ENCODE measurements around the gene ZNF491. TPM values are rescaled to one million over a fixed set of nuclear protein-coding genes. Genes with fewer than 3 reads are reported as not detected.

The ZNF491 gene
- total and polyA plus RNA-seq, 2 of the 4 experiments (the other 2 are of a cell fraction) = 1.5 to 3.6 TPM

DNA sequence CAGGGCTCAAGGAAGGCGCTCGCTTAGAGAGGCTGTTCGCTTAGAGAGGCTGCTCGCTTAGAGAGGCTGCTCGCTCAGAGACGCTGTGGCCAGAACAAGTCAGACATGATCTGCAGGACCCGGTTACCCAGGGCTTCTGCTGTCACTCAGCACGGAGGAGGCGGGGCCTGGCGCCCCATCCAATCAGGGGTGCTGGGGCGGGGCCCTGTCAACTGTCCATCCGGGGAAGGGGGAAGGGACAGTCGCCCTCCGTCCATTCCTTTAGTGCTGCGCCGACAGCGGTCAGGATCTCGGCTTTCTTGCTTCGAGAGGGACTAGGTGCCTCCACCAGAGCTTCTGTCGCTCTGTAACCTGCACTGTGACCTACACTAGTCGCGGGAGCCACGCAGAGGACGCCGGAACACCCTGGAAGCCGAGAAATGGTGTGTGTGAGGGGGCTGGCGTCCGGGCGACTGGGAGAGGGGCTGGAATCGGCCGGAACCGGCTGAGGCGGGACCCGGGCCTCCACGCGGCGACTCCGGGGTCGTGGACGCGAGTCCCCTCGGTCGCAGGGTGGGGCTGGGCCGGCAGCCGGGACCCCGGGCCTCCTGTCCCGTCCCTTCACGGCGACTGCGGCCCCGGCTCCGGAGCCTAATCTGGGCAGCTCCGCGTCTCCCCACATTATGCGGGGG is 15.8 kb downstream of the ZNF491 start, which contains the start of gene ZNF440:
Gene ZNF440 (plus strand): TSS at position 245 of the 671 bp plus-strand sequence. CDS start 175 bp downstream, at position 420.
- H3K14ac ChIP-seq (replicated peaks; ENCODE audit: low read depth, low read length) = peak within 1 kb of the TSS; percentile 100
- H3K4me2 ChIP-seq (ENCODE audit: low read depth, low read length) = peak within 1 kb of the TSS; percentile 94
- peak within 1 kb of the TSS; percentile 79; the same call in 1 of the 2 replicates for H4K91ac ChIP-seq (ENCODE audit: insufficient read depth, low read depth, low read length)
- peaks cover 5% of the 10 kb centered on the region; the same call in 1 of the 2 replicates for H3K9me3 ChIP-seq (ENCODE audit: control insufficient read depth, insufficient read depth, low read length)
- peaks cover 1% of the 10 kb centered on the region for H3K36me3 ChIP-seq (ENCODE audit: control insufficient read depth, insufficient read depth, low read length)
- peak within 1 kb of the TSS in 1 of 2 experiments; percentile 92; a peak in 2 of 4 replicates for H4K8ac ChIP-seq (ENCODE audit: low read depth in 2 of 2, low read length in 2 of 2)
- peak within 1 kb of the TSS; percentile 49; the same call in 1 of the 2 replicates for H3K18ac ChIP-seq (ENCODE audit: low read depth, low read length)
- peak within 1 kb of the TSS; percentile 89 for H3K27ac ChIP-seq (ENCODE audit: insufficient read depth, low read length)
- H2AFZ ChIP-seq (replicated peaks; ENCODE audit: low read length, poor library complexity) = peak within 1 kb of the TSS; percentile 99
- H3K23ac ChIP-seq (ENCODE audit: low read depth, low read length) = peak within 1 kb of the TSS; percentile 98
- ChIA-PET CTCF (no interaction called here), POLR2A (ENCODE audit: unreplicated experiment) (no interaction called here)
- H3K4me1 ChIP-seq (ENCODE audit: control insufficient read depth, insufficient read depth, low read length) = no peaks in the 10 kb centered on the region
- peaks cover 3 to 16% of the 10 kb centered on the region in 2 experiments; a peak in 3 of 4 replicates for H3K79me1 ChIP-seq (ENCODE audit: low read depth in 1 of 2, low read length in 2 of 2)
- H2BK5ac ChIP-seq (ENCODE audit: low read depth, low read length, poor library complexity, severe bottlenecking) = peak within 1 kb of the TSS; percentile 83
- no peak within 1 kb of the TSS for H2BK20ac ChIP-seq (ENCODE audit: low read depth, low read length)
- dilution Hi-C loops (cut with HindIII; ENCODE audit: low sequenced_read_pairs, unreplicated experiment) (no loop called here), intact Hi-C loops (cut with micrococcal nuclease) (loop anchor here (1.0 to 5.0 kb wide), 2 partner anchors 48 to 142 kb away; partner anchors contain the start of gene ZNF441), in situ Hi-C loops (cut with MboI; ENCODE audit: low sequenced_read_pairs) (no loop called here)
- WGBS, 2 experiments (ENCODE audit: extremely low coverage in 2 of 2, insufficient read length in 1 of 2) = 1% methylated on average over 21 of the region's 55 CpGs; no CpG with 5 or more reads in 1 of the 2 experiments
- peak within 1 kb of the TSS; percentile 91 for H3K4ac ChIP-seq (ENCODE audit: low read depth, low read length)
- 0 out of 2 replicates have a peak within 1 kb of the TSS, but pooled peaks have one; percentile 76 for H2BK120ac ChIP-seq (ENCODE audit: low read depth, low read length)
- peak within 1 kb of the TSS; percentile 90 for H3K9ac ChIP-seq (ENCODE audit: low read depth, low read length)
- H2BK15ac ChIP-seq (ENCODE audit: low read depth, low read length) = no peak within 1 kb of the TSS; the same call in 2 of the 3 replicates
- H3K4me3 ChIP-seq (ENCODE audit: insufficient read depth, low read depth, low read length) = peak within 1 kb of the TSS; percentile 86
- no peaks in the 10 kb centered on the region for H3K9me1 ChIP-seq (ENCODE audit: insufficient read depth, low read length)
- no TSS peak for BruUV-seq (replicated peaks)
- no peak within 1 kb of the TSS for H2AK5ac ChIP-seq (ENCODE audit: low read depth, low read length)
- peak; percentile 100 for ATAC-seq (ENCODE audit: low read depth)
- peak within 1 kb of the TSS; percentile 37; the same call in 1 of the 2 replicates for H3K56ac ChIP-seq (ENCODE audit: extremely low read depth, insufficient read depth, low read length)
- no peaks in the 10 kb centered on the region for H4K20me1 ChIP-seq (ENCODE audit: insufficient read depth, low read length)
- H2AK9ac ChIP-seq (replicated peaks; ENCODE audit: low read depth, low read length, poor library complexity) = peak within 1 kb of the TSS; percentile 60
- peak; percentile 92 for DNase-seq
- H4K5ac ChIP-seq (ENCODE audit: low read depth, low read length) = peak within 1 kb of the TSS; percentile 53; the same call in 1 of the 2 replicates
- TF ChIP-seq CEBPB (IDR thresholded peaks at IDR 0.05; ENCODE audit: low read depth, low read length) (no peak), POLR2A (IDR thresholded peaks at IDR 0.05; ENCODE audit: low read depth, low read length) (peak; percentile 67; the same call in 1 of the 2 replicates), MAZ (IDR thresholded peaks at IDR 0.05; ENCODE audit: borderline replicate concordance, low read depth, low read length) (peak; percentile 24; the same call in 1 of the 2 replicates), RAD21 (IDR thresholded peaks at IDR 0.05; ENCODE audit: low read length) (0 out of 2 replicates have a peak, but pooled peaks have one; percentile 5)
- H3K27me3 ChIP-seq (ENCODE audit: control insufficient read depth, insufficient read depth, low read length) = no peaks in the 10 kb centered on the region

Data from IMR-90 (cell line).